MV-4-11 (cell line): ENCODE data around the gene RABGGTA.
A peak's percentile ranks its signal among the peaks of the same experiment; 100 is the strongest.

Experiments used
- DNase-seq: peaks from one replicate; lab custom pipeline; 2025; lab: John Stamatoyannopoulos, UW

RABGGTA gene

GRCh38 chr14:24300326-24300980, 29.1 kb upstream of the RABGGTA start:
- DNase-seq: no peak

DNA sequence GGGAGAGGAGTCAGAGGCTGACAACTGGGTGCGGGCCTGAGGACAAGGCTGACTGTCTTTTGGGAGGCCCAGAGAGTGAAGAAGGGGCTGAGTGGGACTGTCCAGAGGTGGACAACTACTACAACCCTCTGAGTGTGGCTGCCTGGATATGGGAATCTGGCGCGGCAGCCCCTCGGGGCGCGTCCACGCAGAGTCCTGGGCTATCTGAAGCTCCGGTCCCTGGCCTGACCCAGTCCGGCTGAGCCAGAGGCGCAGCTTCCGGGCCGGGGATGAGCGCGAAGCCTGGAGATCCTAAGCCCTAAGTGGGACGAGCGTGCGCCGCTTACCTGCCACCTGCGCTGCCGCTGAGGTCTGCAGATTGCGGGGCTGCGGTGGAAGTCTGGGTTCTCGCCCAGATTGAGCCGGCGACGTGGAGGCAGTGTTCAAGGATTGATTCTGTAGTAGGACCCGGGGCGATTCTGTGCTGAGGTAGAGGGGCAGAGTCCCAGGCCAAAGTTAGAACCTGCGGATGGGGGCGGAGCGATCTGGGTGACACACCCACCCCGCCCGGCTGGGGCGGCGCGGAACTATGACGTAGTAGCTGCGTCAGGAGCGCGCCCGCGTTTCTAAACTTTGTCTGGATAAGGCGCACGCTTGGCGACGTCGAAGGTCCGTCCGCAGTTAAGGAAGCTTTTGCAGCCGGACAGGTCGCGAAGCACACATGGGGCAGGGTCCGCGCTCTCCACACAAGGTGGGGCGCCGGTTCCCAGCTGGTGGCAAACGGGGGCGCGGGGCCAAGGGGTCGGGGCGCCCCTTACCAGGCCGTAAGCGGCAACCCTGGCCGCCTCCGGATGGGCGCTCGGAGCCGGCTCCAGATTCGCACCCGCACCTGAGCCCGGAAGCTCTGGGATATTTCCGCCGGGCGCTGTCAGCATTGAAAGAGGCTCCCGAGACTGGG, 28.1 kb upstream of the RABGGTA start, which contains the start of the genes DHRS1 and NOP9:
Gene DHRS1 (minus strand): TSS at position 526 of the 937 bp plus-strand sequence. CDS start 674 bp downstream, outside the sequence.
Gene NOP9 (plus strand): TSS at position 596 of the 937 bp plus-strand sequence. CDS start 105 bp downstream, at position 701.
- DNase-seq: peak; percentile 80

GRCh38 chr14:24298892-24299254, 27.5 kb upstream of the RABGGTA start:
- DNase-seq: peak; percentile 49

DNA sequence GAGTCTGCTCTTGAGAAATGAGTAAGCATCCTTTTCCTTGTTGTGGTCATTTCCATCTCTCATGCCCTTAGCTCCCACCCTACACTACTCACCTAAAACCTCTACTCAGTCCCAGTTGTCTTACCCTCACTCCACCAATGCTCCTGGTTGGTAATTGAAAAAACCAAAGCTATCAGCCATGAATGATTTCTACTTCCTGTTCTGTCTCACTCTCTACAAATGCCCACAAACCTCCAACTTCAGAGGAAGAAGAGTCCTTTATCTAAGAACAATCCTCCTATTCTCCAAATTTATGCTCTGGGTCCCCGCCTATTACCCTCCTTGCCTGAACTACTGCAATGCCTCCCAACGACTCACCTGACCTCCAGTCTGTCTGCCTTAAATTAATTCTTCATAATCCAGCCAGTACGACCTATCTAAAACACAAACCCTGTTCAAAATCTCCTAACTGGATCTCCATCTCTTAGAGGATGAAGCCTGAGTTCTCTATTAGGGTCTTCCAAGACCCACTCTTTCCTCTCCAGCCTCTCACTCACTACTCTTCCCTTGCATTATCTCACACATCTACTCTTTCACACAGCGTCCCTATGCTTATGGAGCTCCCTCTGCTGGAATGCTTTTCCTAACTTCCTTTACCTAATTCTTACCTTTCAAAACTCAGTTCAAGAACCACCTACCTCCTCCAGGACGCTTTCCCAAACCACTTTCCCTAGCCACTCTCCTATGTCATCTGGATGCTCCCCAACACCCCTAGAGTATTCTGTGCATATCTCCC, 26.0 kb upstream of the RABGGTA start:
- peak; percentile 23 for DNase-seq

DNA sequence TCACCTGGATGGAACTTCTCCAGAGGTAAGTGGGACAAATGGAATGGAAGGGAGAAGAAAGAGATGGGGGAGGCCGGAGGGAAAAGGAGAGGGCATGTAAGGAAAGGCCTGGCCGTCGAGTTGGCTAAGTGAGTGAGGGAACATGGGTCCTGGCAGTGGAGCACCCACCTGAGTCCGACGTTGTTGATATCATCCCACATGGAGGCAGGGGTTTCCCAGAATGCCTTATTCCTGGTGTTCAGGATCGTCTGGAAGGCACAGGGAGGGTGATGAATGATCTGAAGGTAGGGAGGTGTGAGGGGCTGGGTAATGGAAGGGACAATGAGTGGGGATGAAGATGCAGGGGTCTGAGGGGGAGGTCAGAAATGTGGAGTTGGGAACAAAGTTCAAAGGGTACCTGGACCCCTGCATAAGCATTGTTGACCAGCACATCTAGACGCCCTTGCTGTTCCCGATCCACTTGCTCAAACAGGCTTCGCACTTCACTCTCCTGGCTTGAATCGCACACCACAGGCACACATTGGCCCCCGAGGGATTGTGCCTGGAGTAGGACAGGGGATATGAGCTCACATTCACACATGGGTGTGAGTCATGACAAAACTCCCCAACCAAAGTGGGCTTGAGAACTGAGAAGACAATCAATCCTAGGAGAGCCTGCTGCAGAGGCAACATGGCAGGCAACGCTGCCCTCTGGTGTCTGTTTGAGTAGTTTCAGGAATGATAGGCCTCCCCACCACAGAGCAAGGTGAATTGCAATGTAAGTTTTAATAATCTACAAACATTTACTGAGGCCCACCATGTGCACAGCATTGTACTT, 25.2 kb upstream of the RABGGTA start:
- DNase-seq: peak; percentile 76

DNA sequence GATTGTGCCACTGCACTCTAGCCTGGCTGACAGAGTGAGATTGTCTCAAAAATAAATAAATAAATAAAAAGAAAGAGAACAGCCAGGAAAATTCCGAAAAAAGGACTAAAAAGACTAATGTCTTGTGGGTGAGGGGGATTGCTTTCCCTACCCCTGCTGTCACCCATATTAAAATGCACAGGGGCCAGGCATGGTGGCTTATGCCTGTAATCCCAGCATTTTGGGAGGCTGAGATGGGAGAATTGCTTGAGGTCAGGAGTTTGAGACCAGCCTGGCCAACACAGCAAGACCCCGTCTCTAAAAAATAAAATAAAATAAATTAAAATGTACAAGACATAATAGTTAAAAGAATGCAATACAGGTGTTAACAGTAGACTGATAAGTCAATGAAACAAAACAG, 22.1 kb upstream of the RABGGTA start:
- no peak for DNase-seq

DNA sequence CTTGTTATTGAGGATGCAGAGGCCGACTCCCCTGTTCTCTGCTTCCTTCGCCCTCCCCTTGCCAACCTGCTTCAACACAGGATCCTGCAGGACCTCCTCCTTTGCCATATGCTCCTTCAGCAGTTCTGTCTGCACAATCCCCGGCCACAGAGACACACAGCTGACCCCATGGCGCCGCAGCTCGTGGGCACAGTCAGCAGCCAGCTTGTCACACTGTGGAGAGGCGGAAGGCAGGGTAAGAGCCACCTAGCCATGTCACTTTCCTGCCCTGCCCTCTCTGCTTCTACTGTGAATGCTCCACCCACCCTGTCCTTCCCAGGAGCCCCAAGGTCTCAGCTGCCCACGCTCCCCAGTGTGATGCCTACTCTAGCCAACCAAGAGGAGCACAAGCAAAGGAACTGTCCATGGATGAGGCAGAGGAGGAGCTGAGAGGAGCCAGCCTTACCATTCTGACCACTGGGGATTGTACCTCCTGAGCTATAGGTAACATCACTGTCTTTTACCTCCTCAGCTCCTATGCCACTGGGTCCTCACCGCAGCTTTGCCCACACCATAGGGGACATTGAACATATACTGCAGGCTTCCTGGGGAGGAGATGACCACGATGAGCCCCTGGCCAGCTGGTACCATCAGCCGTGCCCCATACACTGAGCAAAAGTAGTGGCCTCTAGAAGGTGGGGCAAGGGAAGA, 20.9 kb upstream of the RABGGTA start:
- no peak for DNase-seq

DNA sequence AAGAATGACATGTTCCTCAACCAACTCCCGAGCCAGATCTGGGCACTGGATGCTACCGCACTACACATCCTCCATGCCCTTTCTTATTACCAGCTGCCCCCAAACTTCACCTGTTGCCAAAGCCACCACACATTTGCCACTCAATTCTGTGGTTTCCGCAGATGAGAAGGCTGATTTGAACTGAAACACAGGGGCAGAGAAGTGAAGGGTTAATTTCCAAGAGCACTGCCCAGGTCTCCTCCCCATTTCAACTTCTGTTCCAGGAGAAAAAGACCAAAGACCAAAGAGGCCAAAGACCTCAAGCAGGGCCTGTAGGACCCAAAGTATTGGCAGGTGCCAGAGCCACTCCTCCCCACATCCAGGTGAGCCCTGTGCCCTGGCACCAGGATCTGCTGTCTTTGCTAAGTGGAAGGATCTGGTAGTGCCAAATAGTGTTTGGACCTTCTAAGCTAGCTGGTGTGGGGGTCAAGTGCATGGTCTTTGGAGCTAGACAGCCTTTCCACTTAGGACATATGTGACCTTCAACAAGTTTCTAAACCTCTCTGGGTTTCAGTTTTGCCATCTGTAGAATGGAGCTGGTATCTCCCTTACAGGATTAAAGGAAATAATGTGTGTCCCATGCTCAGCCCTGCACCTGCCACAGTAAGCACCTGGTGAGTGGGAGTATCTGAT, 20.2 kb upstream of the RABGGTA start:
- DNase-seq: no peak

DNA sequence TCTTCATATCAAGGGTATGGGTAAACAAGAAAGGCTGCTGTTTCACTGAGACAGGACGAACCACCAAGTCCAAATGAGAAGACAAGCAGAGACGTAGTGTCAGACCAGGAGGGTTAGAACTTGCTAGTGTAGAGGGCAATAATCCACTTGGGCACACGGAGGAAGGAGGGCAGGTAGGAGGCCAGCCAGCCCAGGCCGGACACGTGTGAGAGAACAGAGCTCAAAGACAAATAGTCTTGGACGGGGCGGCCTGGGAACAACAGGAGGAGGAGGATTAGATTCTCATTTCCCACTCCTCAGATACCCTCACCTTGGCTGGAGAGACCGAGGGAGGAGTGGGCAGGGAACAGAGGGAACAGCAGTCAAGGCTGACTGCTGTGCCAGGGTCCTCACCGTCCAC, 19.3 kb upstream of the RABGGTA start:
- no peak for DNase-seq

- DNase-seq: no peak
These were observed 18.4 kb upstream of the RABGGTA start for GRCh38 chr14:24289649-24290280.

- no peak for DNase-seq
These were observed 15.6 kb upstream of the RABGGTA start for GRCh38 chr14:24286996-24287395.

- no peak for DNase-seq
These were observed 14.0 kb upstream of the RABGGTA start for GRCh38 chr14:24285351-24285750.

DNA sequence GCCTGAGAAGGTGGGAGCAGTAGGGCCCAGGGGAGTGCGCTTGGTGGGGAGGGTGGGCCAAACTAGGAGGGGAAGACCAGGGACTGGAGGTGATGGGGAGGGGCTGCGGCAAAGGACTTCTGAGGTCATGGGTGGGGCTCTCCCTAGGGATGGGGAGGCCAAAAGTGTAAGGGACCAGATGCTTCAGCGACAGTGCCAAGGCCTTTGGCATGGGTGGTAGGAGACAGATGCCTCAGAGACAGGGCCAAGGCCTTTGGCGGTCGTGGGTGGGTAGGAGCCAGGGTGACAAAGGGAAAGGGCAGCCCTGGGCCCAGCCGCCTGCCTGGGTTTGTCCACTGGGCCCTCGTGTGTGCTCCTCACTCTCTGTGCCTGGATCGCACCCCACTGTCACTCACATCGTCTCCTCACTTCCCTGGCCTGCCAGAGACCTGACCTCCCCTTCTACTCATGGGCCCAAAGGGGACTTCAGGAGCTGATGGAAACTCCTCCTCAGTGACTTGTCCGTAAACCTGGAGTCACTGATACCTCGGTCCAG, 13.2 kb upstream of the RABGGTA start:
- DNase-seq: no peak

DNA sequence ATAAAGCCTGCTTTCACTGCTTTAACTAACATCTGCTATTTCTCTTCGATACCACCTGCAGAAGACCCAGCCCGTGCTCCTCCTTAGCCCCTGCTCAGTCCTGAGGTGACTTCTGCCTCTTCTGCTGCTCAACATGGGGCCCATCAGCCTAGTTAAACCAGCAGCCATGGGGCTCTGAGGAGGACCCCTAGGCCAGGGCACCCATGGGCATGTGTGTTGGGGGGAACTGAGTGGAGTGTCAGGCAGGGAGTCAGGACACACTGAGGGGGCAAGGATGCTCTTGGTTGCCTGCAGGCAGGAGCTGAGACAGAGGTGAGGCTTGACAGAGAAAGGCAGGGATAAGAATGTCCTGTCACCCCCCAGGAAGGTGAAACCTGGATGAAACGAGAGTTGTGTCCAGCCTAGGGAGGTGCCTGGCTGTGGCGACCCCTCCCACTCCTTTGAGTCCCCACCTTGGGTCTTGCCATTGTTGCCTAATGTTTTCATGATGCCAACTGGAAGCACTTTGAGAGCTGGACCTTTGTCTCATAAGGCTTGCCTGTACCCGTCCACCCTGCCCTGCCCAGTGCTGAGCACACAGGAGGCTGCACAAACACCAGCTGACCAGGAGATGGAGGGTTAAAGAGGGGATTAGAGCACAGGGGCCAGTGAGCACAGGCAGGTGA, 12.5 kb upstream of the RABGGTA start:
- no peak for DNase-seq

DNA sequence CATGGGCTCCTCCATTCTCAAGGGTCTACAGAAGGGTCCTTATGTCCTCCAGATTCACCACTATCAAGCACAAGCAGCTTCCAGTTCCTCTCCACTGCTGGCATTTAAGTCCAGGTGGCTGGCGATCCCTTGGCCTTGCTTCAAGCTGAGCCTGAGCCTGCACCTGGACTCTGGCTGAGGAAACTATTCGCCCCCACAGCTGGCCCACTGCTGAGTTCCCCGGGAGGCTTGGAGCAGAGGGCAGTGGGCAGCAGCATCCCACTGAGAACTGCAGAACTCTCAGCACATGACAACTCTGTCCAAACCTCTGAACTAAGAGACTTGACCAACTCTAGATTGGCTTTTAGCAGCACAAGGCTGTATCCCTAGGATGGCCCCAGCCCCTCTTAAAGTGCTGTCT, 11.3 kb upstream of the RABGGTA start:
- no peak for DNase-seq

- peak; percentile 34 for DNase-seq
These were observed 10.2 kb upstream of the RABGGTA start for GRCh38 chr14:24281636-24282035.

DNA sequence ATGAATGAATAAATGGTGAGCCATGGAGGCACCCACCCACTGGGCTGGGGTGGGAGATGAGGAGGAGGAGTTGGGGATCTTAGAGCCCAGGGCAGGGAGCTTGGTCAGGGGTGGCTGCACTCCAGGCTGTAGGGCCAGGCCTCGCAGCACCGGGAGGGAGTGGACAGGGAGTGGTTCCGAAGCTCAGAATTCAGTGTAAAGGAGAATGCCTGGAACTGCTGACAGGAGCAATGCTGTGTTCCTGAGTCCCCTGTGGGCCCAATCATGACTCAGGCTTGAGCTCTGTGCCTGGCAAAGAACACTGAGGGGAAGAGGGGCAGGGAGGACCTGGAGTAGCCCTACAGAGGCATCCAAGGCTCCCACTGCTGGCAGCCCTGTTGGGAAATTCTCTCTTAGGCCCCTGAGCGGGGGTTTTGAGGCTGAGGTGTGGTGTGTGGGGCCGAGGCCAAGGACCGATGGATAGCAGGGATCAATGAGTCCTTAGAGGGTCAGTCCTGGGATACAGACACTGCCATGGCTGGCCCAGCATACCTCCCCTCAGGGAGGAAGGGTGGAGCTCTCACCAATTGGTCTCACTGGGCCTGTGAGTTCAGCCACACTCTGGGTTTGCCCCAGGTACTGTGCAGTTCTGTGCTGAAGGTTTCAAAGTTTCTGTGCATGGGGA, 9.5 kb upstream of the RABGGTA start:
- DNase-seq: no peak
